HEK293 (cell line): Measurements from ENCODE around the gene RFX4.

Experiments
- CTCF ChIP-seq: fragments of 450-650 bp; formaldehyde crosslinking; IDR thresholded peaks from 2 replicates; pipeline ENCODE4 v1.5.1; 2016; ENCODE audit warnings: missing biosample characterization, missing genetic modification characterization
- TCF7L2 ChIP-seq: IDR thresholded peaks from 2 replicates; pipeline ENCODE4 v1.6.1; 2011; ENCODE audit warnings: low read depth, mild to moderate bottlenecking, inconsistent platforms, low read length, moderate library complexity, borderline replicate concordance
- YY2 ChIP-seq: fragments of 450-650 bp; formaldehyde crosslinking; IDR thresholded peaks from 2 replicates; pipeline ENCODE4 v1.5.1; 2016; ENCODE audit warnings: missing biosample characterization, missing genetic modification characterization
- ZNF148 ChIP-seq: fragments of 450-650 bp; formaldehyde crosslinking; IDR thresholded peaks from 2 replicates; pipeline ENCODE4 v1.5.0; 2017; ENCODE audit warnings: missing biosample characterization, missing genetic modification characterization, borderline replicate concordance
- ZNF169 ChIP-seq: fragments of 450-650 bp; formaldehyde crosslinking; IDR thresholded peaks from 2 replicates; pipeline ENCODE4 v1.5.1; 2016; ENCODE audit warnings: missing biosample characterization, missing genetic modification characterization
- TF ChIP-seq, protein P1 (sequence below): fragments of 450-650 bp; formaldehyde crosslinking; conservative IDR thresholded peaks from 2 replicates; pipeline ENCODE4 v1.5.1; 2016; ENCODE audit warnings: low read depth, missing biosample characterization, missing genetic modification characterization

DNA sequence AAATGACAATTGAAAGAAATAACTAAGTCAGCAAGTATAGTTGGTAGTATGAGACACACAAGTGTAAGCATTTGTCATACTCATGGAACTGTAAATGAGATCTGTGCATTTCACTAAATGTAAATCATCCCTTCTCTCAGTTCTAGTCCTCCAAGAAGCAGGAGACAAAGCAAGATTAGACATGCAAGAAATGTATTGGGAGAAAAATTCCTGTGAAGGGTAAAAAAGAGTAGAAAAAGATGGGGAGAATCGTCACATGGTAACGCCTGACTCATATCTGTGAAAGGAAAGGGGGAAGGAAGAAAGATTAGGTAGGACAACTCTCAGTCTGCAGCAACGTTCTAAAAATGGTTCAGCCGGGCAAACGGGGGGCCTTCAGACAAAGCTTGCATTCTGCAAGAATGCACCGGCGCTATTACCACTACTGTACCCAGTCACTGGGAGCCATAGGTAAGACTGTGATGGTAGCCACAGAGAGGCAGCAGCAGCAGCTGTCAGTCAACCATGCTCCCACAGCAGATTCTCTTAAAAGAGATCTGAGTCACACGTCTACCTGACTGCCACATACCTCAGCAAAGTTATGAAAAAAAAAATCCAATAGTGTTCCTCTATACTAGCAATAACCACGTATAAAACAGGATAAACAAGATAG, 18.0 kb upstream of the RFX4 start:
- TF ChIP-seq ZNF169 = no peak
- TF ChIP-seq, protein P1, sequence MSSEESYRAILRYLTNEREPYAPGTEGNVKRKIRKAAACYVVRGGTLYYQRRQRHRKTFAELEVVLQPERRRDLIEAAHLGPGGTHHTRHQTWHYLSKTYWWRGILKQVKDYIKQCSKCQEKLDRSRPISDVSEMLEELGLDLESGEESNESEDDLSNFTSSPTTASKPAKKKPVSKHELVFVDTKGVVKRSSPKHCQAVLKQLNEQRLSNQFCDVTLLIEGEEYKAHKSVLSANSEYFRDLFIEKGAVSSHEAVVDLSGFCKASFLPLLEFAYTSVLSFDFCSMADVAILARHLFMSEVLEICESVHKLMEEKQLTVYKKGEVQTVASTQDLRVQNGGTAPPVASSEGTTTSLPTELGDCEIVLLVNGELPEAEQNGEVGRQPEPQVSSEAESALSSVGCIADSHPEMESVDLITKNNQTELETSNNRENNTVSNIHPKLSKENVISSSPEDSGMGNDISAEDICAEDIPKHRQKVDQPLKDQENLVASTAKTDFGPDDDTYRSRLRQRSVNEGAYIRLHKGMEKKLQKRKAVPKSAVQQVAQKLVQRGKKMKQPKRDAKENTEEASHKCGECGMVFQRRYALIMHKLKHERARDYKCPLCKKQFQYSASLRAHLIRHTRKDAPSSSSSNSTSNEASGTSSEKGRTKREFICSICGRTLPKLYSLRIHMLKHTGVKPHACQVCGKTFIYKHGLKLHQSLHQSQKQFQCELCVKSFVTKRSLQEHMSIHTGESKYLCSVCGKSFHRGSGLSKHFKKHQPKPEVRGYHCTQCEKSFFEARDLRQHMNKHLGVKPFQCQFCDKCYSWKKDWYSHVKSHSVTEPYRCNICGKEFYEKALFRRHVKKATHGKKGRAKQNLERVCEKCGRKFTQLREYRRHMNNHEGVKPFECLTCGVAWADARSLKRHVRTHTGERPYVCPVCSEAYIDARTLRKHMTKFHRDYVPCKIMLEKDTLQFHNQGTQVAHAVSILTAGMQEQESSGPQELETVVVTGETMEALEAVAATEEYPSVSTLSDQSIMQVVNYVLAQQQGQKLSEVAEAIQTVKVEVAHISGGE = no peak
- no peak for TF ChIP-seq CTCF (tag by site-specific recombination)
- TF ChIP-seq YY2 (tag by site-specific recombination) = no peak
- TF ChIP-seq ZNF148 (tag by site-specific recombination) = no peak
- TF ChIP-seq TCF7L2 = no peak
